Endothelial cell of umbilical vein (primary cell): ENCODE data around the gene EFEMP1. TPM values are rescaled to one million over a fixed set of nuclear protein-coding genes. Genes with fewer than 3 reads are reported as not detected.

Experiments used
- BruUV-seq: library from RNA; stranded (reverse); fragments of 400-500 nt; replicated peaks from 2 replicates; lab custom pipeline; 2021; lab: Mats Ljungman, UMichigan
- CTCF ChIA-PET: fragments of 300-600, 350-600 bp; sonication (Branson Sonifier 250); formaldehyde crosslinking; loops from one replicate; lab custom pipeline; 2021; ENCODE audit warnings: antibody characterized with exemption, inconsistent platforms; lab: Charles Lee
- POLR2A ChIA-PET: fragments of 300-600, 350-600 bp; sonication (Branson Sonifier 250); formaldehyde crosslinking; loops from one replicate; lab custom pipeline; 2021; ENCODE audit warnings: antibody characterized with exemption, inconsistent platforms; lab: Charles Lee
- DNase-seq: peaks from one replicate; pipeline ENCODE4 v3.0.0-alpha.2; 2011; ENCODE audit warnings: low read depth, low spot score
- FAIRE-seq: peaks from 2 replicates; lab custom pipeline; 2011; peaks lifted over from hg19 to GRCh38; lab: Jason Lieb, UNC
- H2AFZ ChIP-seq: 2 replicates; pipeline ENCODE4 v1.6.0; 2012; ENCODE audit warnings: low read depth, low read length, control low read depth, inconsistent platforms
- H3K27ac ChIP-seq: 2 replicates; pipeline ENCODE4 v1.5.1; 2011; ENCODE audit warnings: low read depth, mild to moderate bottlenecking, control low read depth, low read length, moderate library complexity; ENCODE audit not compliant: insufficient read depth
- H3K27me3 ChIP-seq, 2 experiments: 2 replicates each; pipeline versions ENCODE4 v1.6.0 to v1.6.1; 2011; ENCODE audit warnings: low read length in 2 of 2, mixed read lengths in 1 of 2; ENCODE audit not compliant: control insufficient read depth in 2 of 2, insufficient read depth in 2 of 2
- H3K36me3 ChIP-seq, 2 experiments: 2 replicates in 1 of 2; 3 replicates in 1 of 2; pipeline ENCODE4 v1.5.1; 2011; ENCODE audit warnings: low read length in 2 of 2, mild to moderate bottlenecking in 1 of 2, moderate library complexity in 1 of 2; ENCODE audit not compliant: control insufficient read depth in 2 of 2, insufficient read depth in 2 of 2; ENCODE audit errors: extremely low read depth in 1 of 2
- H3K4me1 ChIP-seq: 3 replicates; pipeline ENCODE4 v1.5.1; 2011; ENCODE audit warnings: mild to moderate bottlenecking, low read length; ENCODE audit not compliant: control insufficient read depth, insufficient read depth; ENCODE audit errors: extremely low read depth
- H3K4me2 ChIP-seq: 2 replicates; pipeline ENCODE4 v1.6.1; 2011; ENCODE audit warnings: low read length, control low read depth, mixed read lengths; ENCODE audit not compliant: insufficient read depth
- H3K4me3 ChIP-seq, 3 experiments: fragments of 200-600 bp in 1 of 3; sonication (generic), shearing (Covaris generic) in 1 of 3; replicated peaks in 1 of 3; 2 replicates each; pipeline ENCODE4 v1.5.1; 2011 to 2016; ENCODE audit warnings: control low read depth in 3 of 3, low read length in 3 of 3, mild to moderate bottlenecking in 2 of 3, inconsistent platforms in 1 of 3, low read depth in 1 of 3, moderate library complexity in 1 of 3; ENCODE audit not compliant: insufficient read depth in 1 of 3
- H3K79me2 ChIP-seq: 2 replicates; pipeline ENCODE4 v1.6.0; 2012; ENCODE audit warnings: low read length, inconsistent platforms; ENCODE audit not compliant: control insufficient read depth, insufficient read depth
- H3K9ac ChIP-seq: replicated peaks from 2 replicates; pipeline ENCODE3; 2011; ENCODE audit warnings: low read length, control low read depth; ENCODE audit not compliant: insufficient read depth; ENCODE audit errors: extremely low read depth
- H3K9me1 ChIP-seq: replicated peaks from 3 replicates; pipeline ENCODE4 v1.6.0; 2011; ENCODE audit warnings: mild to moderate bottlenecking, low read length; ENCODE audit not compliant: control insufficient read depth, insufficient read depth; ENCODE audit errors: extremely low read depth
- H3K9me3 ChIP-seq: replicated peaks from 2 replicates; pipeline ENCODE4 v1.5.1; 2012; ENCODE audit warnings: low read length, inconsistent platforms; ENCODE audit not compliant: control insufficient read depth, insufficient read depth
- H4K20me1 ChIP-seq: replicated peaks from 2 replicates; pipeline ENCODE3; 2011; ENCODE audit warnings: mild to moderate bottlenecking, low read length; ENCODE audit not compliant: control insufficient read depth, insufficient read depth; ENCODE audit errors: extremely low read depth
- EZH2 ChIP-seq: IDR thresholded peaks from 2 replicates; pipeline ENCODE4 v1.6.1; 2012; ENCODE audit warnings: borderline replicate concordance, low read depth, mild to moderate bottlenecking, moderate library complexity, low read length, inconsistent platforms; ENCODE audit not compliant: severe bottlenecking
- FOS ChIP-seq: IDR thresholded peaks from 2 replicates; pipeline ENCODE4 v1.6.1; 2011; ENCODE audit warnings: mild to moderate bottlenecking, low read length, moderate library complexity, borderline replicate concordance; ENCODE audit not compliant: insufficient read depth
- GATA2 ChIP-seq: IDR thresholded peaks from 2 replicates; pipeline ENCODE4 v1.7.0; 2011; ENCODE audit warnings: low read depth, mild to moderate bottlenecking, moderate library complexity, mixed read lengths, low read length; ENCODE audit not compliant: insufficient read length, insufficient read depth
- JUN ChIP-seq: IDR thresholded peaks from 2 replicates; pipeline ENCODE4 v1.6.1; 2011; ENCODE audit warnings: borderline replicate concordance, low read depth; ENCODE audit not compliant: insufficient read length, insufficient read depth
- MYC ChIP-seq: IDR thresholded peaks from one replicate; pipeline ENCODE4 v1.6.1; 2011; ENCODE audit warnings: mild to moderate bottlenecking, low read depth, low read length
- POLR2A ChIP-seq: IDR thresholded peaks from 2 replicates; pipeline ENCODE4 v1.6.1; 2012; ENCODE audit warnings: low read depth, mild to moderate bottlenecking, control low read depth, low read length
- POLR2AphosphoS5 ChIP-seq: IDR thresholded peaks from 2 replicates; pipeline ENCODE4 v1.6.1; 2012; ENCODE audit warnings: low read depth, mild to moderate bottlenecking, control low read depth, low read length, moderate library complexity; ENCODE audit not compliant: insufficient read depth
- dilution Hi-C: fragments of 300-500 bp; cut with MboI; formaldehyde crosslinking; loops from one replicate; pipeline ENCODE4 v1.15.0; 2019; ENCODE audit warnings: low sequenced_read_pairs; ENCODE audit not compliant: extremely low pct_ligation_motif_present
- intact Hi-C: fragments of 100-400 bp; cut with micrococcal nuclease; formaldehyde crosslinking; loops from one replicate; pipeline ENCODE4 v1.10.0; 2022
- polyA plus RNA-seq, 4 experiments: library from polyadenylated mRNA; depleted of rRNA in 3 of 4; stranded (reverse) in 3 of 4; unstranded in 1 of 4; fragments of >200 nt; gene quantifications; 2 replicates each; pipeline versions ENCODE4 v1.2.1 to v1.2.3, GENCODE V29; 2011 to 2012; ENCODE audit warnings: missing spikeins in 1 of 4
- total RNA-seq: library from RNA; stranded (reverse); gene quantifications from 2 replicates; pipeline ENCODE4 v1.2.3, GENCODE V29; 2021
- TF ChIP-seq, protein P1 (sequence below), 2 donors: IDR thresholded peaks; 1 replicate in 1 of 2; 2 replicates in 1 of 2; pipeline ENCODE4 v1.5.1; 2011; ENCODE audit warnings: low read length in 2 of 2, mild to moderate bottlenecking in 2 of 2, moderate library complexity in 2 of 2, control low read depth in 1 of 2, inconsistent platforms in 1 of 2, low read depth in 1 of 2; ENCODE audit not compliant: insufficient read depth in 1 of 2; ENCODE audit errors: extremely low read depth in 1 of 2
- TF ChIP-seq, protein P2 (sequence below): IDR thresholded peaks from 2 replicates; pipeline ENCODE4 v1.6.1; 2011; ENCODE audit not compliant: insufficient read depth, insufficient read length

Gene EFEMP1
- total and polyA plus RNA-seq, 2 donors (not counting 3 experiments of a cell fraction or from before 2014, with no cell fraction given), result 2,981 to 11,813 TPM

DNA sequence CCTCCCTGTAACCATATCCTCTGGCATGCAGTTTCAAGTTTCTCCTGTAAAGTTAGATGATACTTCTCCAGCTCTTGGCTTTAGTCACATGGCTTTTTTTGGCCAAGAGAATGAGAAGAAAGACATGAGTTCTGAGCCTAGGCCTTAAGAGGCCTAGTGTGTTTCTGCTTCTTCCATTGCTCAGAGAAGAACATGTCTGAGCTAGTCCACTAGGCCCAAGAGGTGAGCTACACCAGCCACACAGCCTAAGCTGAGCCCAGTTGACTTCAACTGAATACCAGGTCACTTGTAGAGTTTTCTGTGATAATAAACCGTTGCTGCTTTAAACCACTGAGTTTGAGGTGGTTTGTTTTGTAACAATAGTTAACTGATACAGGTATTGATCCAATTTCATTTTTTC is 19.9 kb upstream of the EFEMP1 start:
- H3K4me2 ChIP-seq, result no peak overlapping the region
- FAIRE-seq, result no peak
- BruUV-seq, result no TSS peak
- DNase-seq, result no peak
- ChIA-PET POLR2A (no interaction called here), CTCF (interaction anchor here (1.0 kb wide), 1 partner anchor 18 kb away, joined by 3 read pairs; no protein-coding TSS in a partner anchor)
- intact Hi-C loops (no loop called here), dilution Hi-C loops (no loop called here)
- no peaks in the 10 kb centered on the region for H3K36me3 ChIP-seq
- peak overlapping the region; percentile 45 for H2AFZ ChIP-seq
- no peaks in the 10 kb centered on the region for H3K79me2 ChIP-seq
- no peak overlapping the region for H3K27ac ChIP-seq
- no peak for TF ChIP-seq MYC
- TF ChIP-seq, protein P1, sequence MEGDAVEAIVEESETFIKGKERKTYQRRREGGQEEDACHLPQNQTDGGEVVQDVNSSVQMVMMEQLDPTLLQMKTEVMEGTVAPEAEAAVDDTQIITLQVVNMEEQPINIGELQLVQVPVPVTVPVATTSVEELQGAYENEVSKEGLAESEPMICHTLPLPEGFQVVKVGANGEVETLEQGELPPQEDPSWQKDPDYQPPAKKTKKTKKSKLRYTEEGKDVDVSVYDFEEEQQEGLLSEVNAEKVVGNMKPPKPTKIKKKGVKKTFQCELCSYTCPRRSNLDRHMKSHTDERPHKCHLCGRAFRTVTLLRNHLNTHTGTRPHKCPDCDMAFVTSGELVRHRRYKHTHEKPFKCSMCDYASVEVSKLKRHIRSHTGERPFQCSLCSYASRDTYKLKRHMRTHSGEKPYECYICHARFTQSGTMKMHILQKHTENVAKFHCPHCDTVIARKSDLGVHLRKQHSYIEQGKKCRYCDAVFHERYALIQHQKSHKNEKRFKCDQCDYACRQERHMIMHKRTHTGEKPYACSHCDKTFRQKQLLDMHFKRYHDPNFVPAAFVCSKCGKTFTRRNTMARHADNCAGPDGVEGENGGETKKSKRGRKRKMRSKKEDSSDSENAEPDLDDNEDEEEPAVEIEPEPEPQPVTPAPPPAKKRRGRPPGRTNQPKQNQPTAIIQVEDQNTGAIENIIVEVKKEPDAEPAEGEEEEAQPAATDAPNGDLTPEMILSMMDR (IDR thresholded peaks at IDR 0.05; ENCODE audit: extremely low read depth in 1 of 2, insufficient read depth in 1 of 2, low read depth in 1 of 2, low read length in 2 of 2), result no peak
- no peak for TF ChIP-seq POLR2A
- TF ChIP-seq POLR2AphosphoS5, result no peak
- no peak for TF ChIP-seq EZH2
- TF ChIP-seq, protein P2, sequence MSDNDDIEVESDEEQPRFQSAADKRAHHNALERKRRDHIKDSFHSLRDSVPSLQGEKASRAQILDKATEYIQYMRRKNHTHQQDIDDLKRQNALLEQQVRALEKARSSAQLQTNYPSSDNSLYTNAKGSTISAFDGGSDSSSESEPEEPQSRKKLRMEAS, result no peak
- no peak for TF ChIP-seq JUN
- TF ChIP-seq FOS, result no peak
- TF ChIP-seq GATA2, result no peak
- peaks cover 4% of the 10 kb centered on the region for H3K4me1 ChIP-seq
- H3K27me3 ChIP-seq, result no peaks in the 10 kb centered on the region
- no peak overlapping the region for H3K9ac ChIP-seq
- no peak overlapping the region for H3K4me3 ChIP-seq
- no peaks in the 10 kb centered on the region for H3K9me1 ChIP-seq
- H3K9me3 ChIP-seq, result no peaks in the 10 kb centered on the region
- no peaks in the 10 kb centered on the region for H4K20me1 ChIP-seq
